ENCODE data around the gene TSSC4. TPM values are rescaled to one million over a fixed set of nuclear protein-coding genes. Genes with fewer than 3 reads are reported as not detected.
A peak's percentile ranks its signal among the peaks of the same experiment; 100 is the strongest.

The TSSC4 gene
- total RNA-seq, 4 donors from 2014 or later: 37.5 to 62.3 (median 45.1) TPM

DNA sequence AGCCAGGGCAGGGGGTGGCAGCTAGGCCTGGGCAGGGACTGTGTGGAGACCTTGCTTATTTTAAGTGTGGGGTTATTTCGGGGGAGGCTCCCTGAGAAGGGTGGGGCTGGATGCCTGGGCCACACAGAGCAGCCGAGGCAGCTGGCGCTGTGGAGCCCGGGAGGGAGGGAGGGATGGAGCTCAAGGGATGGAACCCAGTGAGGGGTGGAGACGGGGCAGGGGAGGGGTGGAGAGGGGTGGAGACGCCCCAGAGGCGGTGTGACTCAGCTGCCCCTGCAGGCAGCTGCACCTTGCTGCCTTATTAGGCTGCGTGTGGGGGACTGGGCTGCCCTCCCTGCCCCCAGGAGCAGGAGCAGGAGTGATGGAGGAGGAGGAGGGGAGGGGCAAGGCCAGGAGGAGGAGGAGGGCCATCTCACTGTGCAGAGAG lies 9.8 kb upstream of the TSSC4 start:
- H3K9me3 ChIP-seq: no peaks in the 10 kb centered on the region
- intact Hi-C loops (cut with DNase I): no loop called here
- no peak for TF ChIP-seq CTCF (IDR thresholded peaks at IDR 0.05)
- no peak for TF ChIP-seq POLR2A (IDR thresholded peaks at IDR 0.05)
- H3K27me3 ChIP-seq: no peaks in the 10 kb centered on the region
- H3K4me1 ChIP-seq: peaks cover 37 to 54% of the 10 kb centered on the region in 2 donors
- no peak overlapping the region for H3K4me3 ChIP-seq (replicated peaks in 1 of 3)
- H3K36me3 ChIP-seq: peaks cover 15 to 27% of the 10 kb centered on the region in 2 donors
- WGBS, 2 donors: 68 to 85% methylated on average over 8 of the region's 8 CpGs
- peak overlapping the region in 1 of 3 donors; percentile 71 for H3K27ac ChIP-seq
- DNase-seq: no peak

DNA sequence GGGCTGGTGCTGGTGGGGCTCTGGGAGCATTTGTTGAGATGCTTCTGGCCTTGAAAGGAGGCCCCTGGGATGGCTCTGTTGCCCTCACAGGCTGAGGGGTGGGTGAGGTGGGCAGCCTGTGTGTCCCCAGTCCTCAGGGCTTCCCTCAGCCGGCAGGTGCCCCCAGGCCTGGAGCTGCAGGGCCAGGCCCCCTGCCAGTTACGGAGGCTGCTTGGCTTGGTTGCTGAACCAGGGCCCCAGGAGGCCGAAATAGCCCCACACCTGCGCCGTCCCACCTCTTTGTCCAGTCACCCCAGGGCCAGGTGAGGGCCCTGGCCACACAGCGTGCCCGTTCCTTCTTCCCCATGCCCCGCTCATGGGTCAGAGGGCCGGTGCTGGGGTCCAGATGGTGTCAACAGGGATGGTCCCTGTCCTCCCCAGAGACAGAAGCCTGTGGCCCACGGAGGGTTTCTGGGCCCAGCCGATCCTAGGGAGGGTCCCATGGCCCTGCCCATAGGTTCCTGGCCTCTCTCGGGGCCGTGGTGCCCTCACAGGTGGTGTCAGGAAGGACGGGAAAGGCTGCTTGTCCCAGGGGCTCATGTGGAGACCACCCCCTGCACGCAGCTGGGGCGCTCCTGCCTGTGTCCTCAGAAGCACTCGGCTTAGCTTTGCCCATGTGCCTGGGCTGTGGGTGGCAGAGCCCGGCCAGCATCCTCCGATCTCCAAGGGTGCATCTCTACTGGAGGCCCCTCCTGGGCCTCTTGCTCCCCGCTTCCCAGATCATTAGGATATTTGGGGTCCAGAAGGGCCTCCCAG lies 9.2 kb upstream of the TSSC4 start:
- TF ChIP-seq POLR2A (IDR thresholded peaks at IDR 0.05) (no peak), CTCF (IDR thresholded peaks at IDR 0.05) (no peak)
- H3K36me3 ChIP-seq: peaks cover 20 to 34% of the 10 kb centered on the region in 2 donors
- H3K4me3 ChIP-seq (replicated peaks in 1 of 3): no peak overlapping the region
- peaks cover 37 to 48% of the 10 kb centered on the region in 2 donors for H3K4me1 ChIP-seq
- H3K27me3 ChIP-seq: no peaks in the 10 kb centered on the region
- intact Hi-C loops (cut with DNase I): no loop called here
- peak overlapping the region in 1 of 3 donors; percentile 3 for H3K27ac ChIP-seq
- 96 to 97% methylated on average over 4 to 12 of the region's 20 CpGs for WGBS, 2 donors
- DNase-seq: no peak
- H3K9me3 ChIP-seq: no peaks in the 10 kb centered on the region

- WGBS, 2 donors: 92 to 94% methylated on average over 9 to 23 of the region's 26 CpGs
- peaks cover 29 to 44% of the 10 kb centered on the region in 2 donors for H3K36me3 ChIP-seq
- H3K9me3 ChIP-seq: no peaks in the 10 kb centered on the region
- H3K4me1 ChIP-seq: peaks cover 29 to 38% of the 10 kb centered on the region in 2 donors
- TF ChIP-seq CTCF (IDR thresholded peaks at IDR 0.05) (no peak), POLR2A (IDR thresholded peaks at IDR 0.05) (no peak)
- intact Hi-C loops (cut with DNase I): no loop called here
- no peaks in the 10 kb centered on the region for H3K27me3 ChIP-seq
- H3K4me3 ChIP-seq (replicated peaks in 1 of 3): no peak overlapping the region
- no peak for DNase-seq
- H3K27ac ChIP-seq: no peak overlapping the region
Observed at GRCh38 chr11:2392241-2392959, 8.2 kb upstream of the TSSC4 start.

DNA sequence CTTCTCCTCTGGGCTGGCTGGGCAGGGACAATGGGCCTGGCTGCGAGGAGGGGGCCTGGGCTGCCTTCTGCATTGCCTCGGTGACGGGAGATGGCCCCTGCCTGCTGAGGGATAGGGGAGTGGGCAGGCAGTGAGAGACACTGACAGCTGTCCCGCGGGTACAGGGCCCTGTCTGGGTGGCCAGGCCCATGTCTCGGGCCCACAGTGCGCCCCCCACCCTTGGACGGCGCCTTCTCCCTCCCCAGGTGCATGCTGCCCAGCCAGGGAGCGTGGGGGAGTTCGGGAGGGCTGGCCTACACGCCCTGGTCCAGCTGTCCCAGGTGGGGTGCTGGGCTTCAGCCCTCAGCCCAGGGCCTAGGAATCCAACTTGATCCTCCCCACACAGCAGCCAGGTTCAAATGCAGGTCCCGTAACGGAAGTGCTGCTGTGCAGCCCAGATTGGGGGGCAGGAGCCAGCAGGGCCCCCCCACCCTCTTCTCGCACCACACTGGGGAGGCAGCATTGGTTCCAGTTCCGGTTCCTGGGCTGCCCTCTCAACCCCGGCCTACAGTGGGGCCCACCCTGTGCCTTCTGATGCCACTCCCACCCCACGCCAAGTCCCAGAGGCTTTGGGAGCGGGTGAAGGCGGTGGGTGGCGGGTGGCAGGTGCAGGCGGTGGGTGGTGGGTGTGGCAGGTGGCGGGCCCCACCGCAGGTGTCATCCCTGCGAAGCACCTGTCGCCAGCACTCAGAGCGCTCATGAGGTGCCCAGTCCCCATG lies 7.3 kb upstream of the TSSC4 start:
- Histone ChIP-seq H3K4me3 (replicated peaks in 1 of 3) (no peak overlapping the region), H3K9me3 (no peaks in the 10 kb centered on the region), H3K36me3 (peaks cover 29 to 44% of the 10 kb centered on the region in 2 donors), H3K27ac (no peak overlapping the region), H3K27me3 (no peaks in the 10 kb centered on the region), H3K4me1 (peaks cover 21 to 29% of the 10 kb centered on the region in 2 donors)
- no peak for DNase-seq
- 83 to 94% methylated on average over 2 to 17 of the region's 27 CpGs for WGBS, 2 donors
- no peak for TF ChIP-seq POLR2A (IDR thresholded peaks at IDR 0.05)
- intact Hi-C loops (cut with DNase I): no loop called here
